NT2/D1 (cell line): Measurements from ENCODE around the gene ABLIM1.

Experiments used
- DNase-seq: peaks from one replicate; pipeline ENCODE4 v3.0.0-alpha.2; 2011; ENCODE audit warnings: low read depth, low spot score
- H3K27me3 ChIP-seq: 2 replicates; pipeline ENCODE4 v1.6.0; 2011; ENCODE audit warnings: mild to moderate bottlenecking; ENCODE audit not compliant: insufficient read length, insufficient read depth
- H3K36me3 ChIP-seq: 2 replicates; pipeline ENCODE4 v1.6.1; 2011; ENCODE audit warnings: mild to moderate bottlenecking, low read length, mixed read lengths; ENCODE audit not compliant: insufficient read depth, insufficient read length
- H3K4me1 ChIP-seq: 2 replicates; pipeline ENCODE4 v1.5.1; 2011; ENCODE audit not compliant: insufficient read depth, insufficient read length
- H3K4me3 ChIP-seq: 2 replicates; pipeline ENCODE4 v1.5.1; 2011; ENCODE audit warnings: low read depth; ENCODE audit not compliant: insufficient read length
- H3K9ac ChIP-seq: 2 replicates; pipeline ENCODE4 v1.6.0; 2011; ENCODE audit warnings: low read depth; ENCODE audit not compliant: insufficient read length
- H3K9me3 ChIP-seq: 2 replicates; pipeline ENCODE4 v1.5.1; 2011; ENCODE audit warnings: mild to moderate bottlenecking, low read length; ENCODE audit not compliant: insufficient read depth
- SUZ12 ChIP-seq: IDR thresholded peaks from 2 replicates; pipeline ENCODE4 v1.6.1; 2011; ENCODE audit not compliant: insufficient read length, insufficient read depth; ENCODE audit errors: extremely low read depth
- YY1 ChIP-seq: IDR thresholded peaks from 2 replicates; pipeline ENCODE4 v1.6.1; 2011; ENCODE audit not compliant: insufficient read length, insufficient read depth
- ZNF274 ChIP-seq: IDR thresholded peaks from 2 replicates; pipeline ENCODE4 v1.6.1; 2011; ENCODE audit warnings: mild to moderate bottlenecking, low read depth, low read length

The ABLIM1 gene

GRCh38 chr10:114458955-114459354 lies 199.1 kb downstream of the ABLIM1 start:
- Histone ChIP-seq H3K4me1 (no peaks in the 10 kb centered on the region), H3K36me3 (peaks cover 28% of the 10 kb centered on the region), H3K9ac (no peak overlapping the region), H3K27me3 (no peaks in the 10 kb centered on the region), H3K9me3 (no peaks in the 10 kb centered on the region), H3K4me3 (no peak overlapping the region)
- no peak for TF ChIP-seq SUZ12
- no peak for TF ChIP-seq YY1
- TF ChIP-seq ZNF274, result no peak
- peak; percentile 33 for DNase-seq

- no peak overlapping the region for H3K9ac ChIP-seq
- no peaks in the 10 kb centered on the region for H3K4me1 ChIP-seq
- peaks cover 26% of the 10 kb centered on the region for H3K36me3 ChIP-seq
- no peak overlapping the region for H3K4me3 ChIP-seq
- DNase-seq, result no peak
- H3K9me3 ChIP-seq, result no peaks in the 10 kb centered on the region
- no peaks in the 10 kb centered on the region for H3K27me3 ChIP-seq
- TF ChIP-seq ZNF274, result no peak
- no peak for TF ChIP-seq YY1
- TF ChIP-seq SUZ12, result no peak
Measured at GRCh38 chr10:114458216-114458920, 199.7 kb downstream of the ABLIM1 start.

- Histone ChIP-seq H3K4me1 (no peaks in the 10 kb centered on the region), H3K9ac (no peak overlapping the region), H3K36me3 (peaks cover 19% of the 10 kb centered on the region), H3K4me3 (no peak overlapping the region), H3K9me3 (no peaks in the 10 kb centered on the region), H3K27me3 (no peaks in the 10 kb centered on the region)
- TF ChIP-seq ZNF274 (no peak), SUZ12 (no peak), YY1 (no peak)
- no peak for DNase-seq
Measured at GRCh38 chr10:114453576-114453975, 204.5 kb downstream of the ABLIM1 start.

GRCh38 chr10:114448897-114449296 lies 209.2 kb downstream of the ABLIM1 start:
- no peak for DNase-seq
- no peak overlapping the region for H3K9ac ChIP-seq
- H3K4me3 ChIP-seq, result no peak overlapping the region
- H3K36me3 ChIP-seq, result peaks cover 23% of the 10 kb centered on the region
- no peaks in the 10 kb centered on the region for H3K27me3 ChIP-seq
- H3K4me1 ChIP-seq, result no peaks in the 10 kb centered on the region
- no peaks in the 10 kb centered on the region for H3K9me3 ChIP-seq
- TF ChIP-seq SUZ12, result no peak
- TF ChIP-seq ZNF274, result no peak
- no peak for TF ChIP-seq YY1

- Histone ChIP-seq H3K9ac (no peak overlapping the region), H3K36me3 (peaks cover 34% of the 10 kb centered on the region), H3K4me3 (no peak overlapping the region), H3K27me3 (no peaks in the 10 kb centered on the region), H3K9me3 (no peaks in the 10 kb centered on the region), H3K4me1 (no peaks in the 10 kb centered on the region)
- DNase-seq, result no peak
- no peak for TF ChIP-seq SUZ12
- no peak for TF ChIP-seq YY1
- no peak for TF ChIP-seq ZNF274
Measured at GRCh38 chr10:114445332-114445731, 212.7 kb downstream of the ABLIM1 start.

- Histone ChIP-seq H3K4me1 (no peaks in the 10 kb centered on the region), H3K4me3 (no peak overlapping the region), H3K36me3 (peaks cover 39% of the 10 kb centered on the region), H3K9ac (no peak overlapping the region), H3K27me3 (no peaks in the 10 kb centered on the region), H3K9me3 (no peaks in the 10 kb centered on the region)
- TF ChIP-seq ZNF274 (no peak), SUZ12 (no peak), YY1 (no peak)
- DNase-seq, result no peak
Measured at GRCh38 chr10:114444819-114445218, 213.3 kb downstream of the ABLIM1 start.

- no peak for TF ChIP-seq SUZ12
- no peak for TF ChIP-seq ZNF274
- TF ChIP-seq YY1, result no peak
- no peaks in the 10 kb centered on the region for H3K9me3 ChIP-seq
- no peaks in the 10 kb centered on the region for H3K27me3 ChIP-seq
- no peak overlapping the region for H3K9ac ChIP-seq
- H3K36me3 ChIP-seq, result peaks cover 56% of the 10 kb centered on the region
- no peaks in the 10 kb centered on the region for H3K4me1 ChIP-seq
- no peak for DNase-seq
- no peak overlapping the region for H3K4me3 ChIP-seq
Measured at GRCh38 chr10:114442091-114442630, 215.9 kb downstream of the ABLIM1 start.

- no peaks in the 10 kb centered on the region for H3K27me3 ChIP-seq
- TF ChIP-seq ZNF274 (no peak), YY1 (no peak), SUZ12 (no peak)
- no peaks in the 10 kb centered on the region for H3K9me3 ChIP-seq
- H3K36me3 ChIP-seq, result peaks cover 66% of the 10 kb centered on the region
- no peak overlapping the region for H3K9ac ChIP-seq
- no peak overlapping the region for H3K4me3 ChIP-seq
- no peak for DNase-seq
- no peaks in the 10 kb centered on the region for H3K4me1 ChIP-seq
Measured at GRCh38 chr10:114441107-114441506, 217.0 kb downstream of the ABLIM1 start.
